Fibroblast of villous mesenchyme (primary cell): ENCODE measurements around the gene SALL1. TPM values are rescaled to one million over a fixed set of nuclear protein-coding genes. Genes with fewer than 3 reads are reported as not detected.

Experiments used
- DNase-seq: peaks from one replicate; pipeline ENCODE4 v3.0.0-alpha.2; 2010; ENCODE audit warnings: low read depth
- H3K4me3 ChIP-seq: 2 replicates; pipeline ENCODE4 v1.5.1; 2011; ENCODE audit warnings: low read depth, mild to moderate bottlenecking, low read length
- total RNA-seq: library from RNA; depleted of rRNA; stranded (reverse); fragments of >200 nt; gene quantifications from 2 replicates; pipeline ENCODE4 v1.2.3, GENCODE V29; 2012
- TF ChIP-seq, protein P1 (sequence below): IDR thresholded peaks from 2 replicates; pipeline ENCODE4 v1.5.1; 2012; ENCODE audit warnings: low read depth, mild to moderate bottlenecking, low read length; ENCODE audit not compliant: insufficient read depth

The SALL1 gene
- total RNA-seq, 1 donor, result 3.5 TPM

DNA sequence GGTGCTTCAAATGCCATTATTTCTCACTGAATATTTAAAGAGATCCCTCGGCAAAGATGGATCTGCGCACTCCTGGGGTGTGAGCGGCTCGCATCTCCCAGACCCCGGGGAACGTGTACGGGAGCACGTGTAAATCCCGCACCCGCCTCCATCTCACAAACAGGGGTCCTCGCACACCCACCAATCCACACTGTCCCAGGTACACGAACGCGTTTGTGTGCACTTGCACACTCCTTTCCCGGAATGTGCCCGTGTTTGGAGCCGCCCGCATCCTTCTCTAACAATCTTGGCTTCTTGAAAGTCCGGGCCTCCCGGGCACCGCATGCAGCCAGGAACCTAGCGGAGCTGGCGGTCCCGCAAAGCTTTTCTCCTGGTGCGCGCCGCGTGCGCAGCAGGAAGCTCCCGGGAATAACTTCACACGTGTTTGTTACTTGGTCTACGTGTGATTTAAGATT lies 2.5 kb upstream of the SALL1 start:
- TF ChIP-seq, protein P1, sequence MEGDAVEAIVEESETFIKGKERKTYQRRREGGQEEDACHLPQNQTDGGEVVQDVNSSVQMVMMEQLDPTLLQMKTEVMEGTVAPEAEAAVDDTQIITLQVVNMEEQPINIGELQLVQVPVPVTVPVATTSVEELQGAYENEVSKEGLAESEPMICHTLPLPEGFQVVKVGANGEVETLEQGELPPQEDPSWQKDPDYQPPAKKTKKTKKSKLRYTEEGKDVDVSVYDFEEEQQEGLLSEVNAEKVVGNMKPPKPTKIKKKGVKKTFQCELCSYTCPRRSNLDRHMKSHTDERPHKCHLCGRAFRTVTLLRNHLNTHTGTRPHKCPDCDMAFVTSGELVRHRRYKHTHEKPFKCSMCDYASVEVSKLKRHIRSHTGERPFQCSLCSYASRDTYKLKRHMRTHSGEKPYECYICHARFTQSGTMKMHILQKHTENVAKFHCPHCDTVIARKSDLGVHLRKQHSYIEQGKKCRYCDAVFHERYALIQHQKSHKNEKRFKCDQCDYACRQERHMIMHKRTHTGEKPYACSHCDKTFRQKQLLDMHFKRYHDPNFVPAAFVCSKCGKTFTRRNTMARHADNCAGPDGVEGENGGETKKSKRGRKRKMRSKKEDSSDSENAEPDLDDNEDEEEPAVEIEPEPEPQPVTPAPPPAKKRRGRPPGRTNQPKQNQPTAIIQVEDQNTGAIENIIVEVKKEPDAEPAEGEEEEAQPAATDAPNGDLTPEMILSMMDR, result no peak
- H3K4me3 ChIP-seq, result peak overlapping the region; percentile 60
- no peak for DNase-seq

DNA sequence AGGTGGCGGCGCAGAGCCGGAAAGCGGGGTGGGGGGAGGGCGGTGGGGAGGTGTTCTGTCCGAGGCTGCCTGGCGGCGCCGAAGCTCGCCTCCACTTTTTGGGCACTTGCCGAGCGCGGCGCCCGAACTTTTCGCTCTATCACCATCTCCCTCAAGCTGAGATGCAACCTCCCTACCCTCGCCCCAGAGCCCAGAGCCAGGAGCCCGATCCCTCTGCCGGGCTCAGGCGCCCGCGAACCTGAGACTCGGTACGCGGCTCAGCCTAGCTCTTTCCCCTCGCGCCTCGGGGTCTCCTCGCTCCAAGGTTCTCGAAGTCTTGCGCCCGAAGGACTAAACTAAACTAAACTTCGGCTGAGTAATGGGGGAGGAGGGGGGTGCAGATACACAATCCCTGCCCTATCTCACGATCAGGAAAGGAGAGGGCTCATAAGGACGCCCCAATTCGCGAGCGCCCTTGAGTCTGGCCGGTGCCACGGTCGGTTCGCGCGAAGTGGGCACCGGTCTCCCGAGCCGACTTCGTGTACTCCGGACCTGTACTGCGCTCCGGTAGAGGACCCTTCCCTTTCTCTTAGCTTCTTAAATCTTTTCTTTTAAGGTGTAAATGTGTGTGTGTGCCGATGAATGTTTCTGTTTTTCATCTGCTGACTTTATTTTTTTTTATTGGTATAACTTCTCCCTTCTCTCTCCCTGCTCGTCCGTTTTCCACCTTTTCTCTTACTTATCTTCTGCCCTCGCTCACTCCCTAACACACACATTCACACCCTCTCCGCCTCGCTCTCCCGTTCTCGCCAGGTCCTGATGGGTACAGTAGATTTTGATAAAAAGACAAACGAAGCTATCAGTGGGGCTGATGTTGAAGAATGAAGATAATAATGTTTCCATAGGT lies 1.9 kb upstream of the SALL1 start:
- TF ChIP-seq, protein P1, result no peak
- DNase-seq, result peak; percentile 60
- peak overlapping the region; percentile 60 for H3K4me3 ChIP-seq

GRCh38 chr16:51151961-51152663 lies 1.0 kb upstream of the SALL1 start:
- DNase-seq, result peak; percentile 78
- H3K4me3 ChIP-seq, result peak overlapping the region; percentile 64
- TF ChIP-seq, protein P1, result peak; percentile 6

DNA sequence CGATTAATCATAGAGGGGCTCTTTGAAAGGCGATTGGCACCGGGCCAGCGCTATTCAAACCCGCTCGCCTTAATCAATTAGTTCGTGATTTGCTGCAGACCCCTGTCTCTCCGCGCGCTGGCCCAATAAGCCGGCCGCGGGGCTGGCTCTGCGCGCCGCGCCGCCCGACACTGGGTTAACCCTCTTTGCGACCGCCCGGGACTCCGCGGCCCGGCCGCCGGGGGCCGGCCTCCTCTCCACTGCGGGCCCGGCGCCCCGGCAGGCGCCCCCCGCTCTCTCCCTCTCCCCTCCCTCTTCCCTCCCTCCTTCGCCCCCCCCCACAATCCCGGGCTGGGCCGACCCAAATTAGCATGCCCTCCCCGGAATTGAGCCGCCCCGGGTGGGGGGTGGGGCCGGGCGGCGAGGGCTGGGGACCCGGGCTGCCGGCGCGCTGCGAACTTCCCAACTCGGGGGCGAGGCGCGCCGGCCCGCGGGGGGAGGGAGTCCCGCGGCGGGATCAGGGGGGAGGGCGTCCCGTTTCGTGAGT lies 428 bp upstream of the SALL1 start:
- DNase-seq, result peak; percentile 68
- TF ChIP-seq, protein P1, result no peak

DNA sequence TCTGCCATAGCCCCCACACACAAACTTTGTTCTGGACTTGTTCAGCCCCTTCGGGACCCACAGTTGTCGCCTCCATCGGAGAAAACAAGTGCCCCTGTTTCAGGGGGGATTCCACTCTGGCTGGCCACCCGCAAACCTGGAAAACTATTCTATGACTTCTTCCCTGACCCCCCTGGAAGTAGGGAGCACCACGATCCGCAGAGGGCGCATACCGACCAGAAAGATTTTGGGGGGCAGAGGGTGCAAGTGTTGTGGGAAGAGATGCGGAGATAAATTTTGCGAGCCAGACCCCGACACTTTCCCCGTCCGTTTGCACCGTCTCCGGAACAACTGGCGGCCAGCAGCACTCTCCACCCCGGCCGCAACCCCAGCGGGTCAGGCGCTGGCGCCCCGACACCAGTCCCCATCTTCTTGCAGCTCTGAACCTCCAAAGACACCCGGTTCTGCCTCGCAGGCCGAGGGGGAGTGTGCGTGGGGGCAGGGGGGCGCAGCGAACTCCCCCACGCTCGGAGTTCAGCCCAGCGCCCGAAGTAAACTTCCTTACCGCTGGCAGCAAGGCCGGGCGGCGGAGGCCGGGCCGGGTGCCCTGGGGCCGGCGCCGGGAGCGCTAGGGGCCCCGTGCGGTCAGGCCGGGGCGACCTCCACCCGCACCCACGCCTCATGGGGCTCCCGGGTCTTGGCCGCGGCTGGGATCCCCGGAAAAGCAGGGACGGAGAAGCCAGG lies 744 bp downstream of the SALL1 start:
- TF ChIP-seq, protein P1, result no peak
- no peak for DNase-seq
- peak overlapping the region; percentile 64 for H3K4me3 ChIP-seq

More for the DNA sequence above, 428 bp upstream of the SALL1 start:
- peak overlapping the region; percentile 64 for H3K4me3 ChIP-seq

GRCh38 chr16:51149721-51150164 lies 1.3 kb downstream of the SALL1 start:
- no peak for DNase-seq

More at GRCh38 chr16:51149721-51150164, 1.3 kb downstream of the SALL1 start:
- H3K4me3 ChIP-seq, result peak overlapping the region; percentile 64
- TF ChIP-seq, protein P1, result no peak
